Stimulated activated naive B cell treated with anti-CD40 and anti-IgM and Interleukin-4, amounts not matched to agents 10 μg/mL and 1 μg/mL and 100 μg/mL, for 72 hours (primary cell): Measurements from ENCODE around the gene DBN1.

Source experiments
- ATAC-seq, 2 donors: fragments of 150-1000 bp; cut with Tn5 transposase; replicated peaks; 2 replicates each; pipeline ENCODE4 v1.10.0; 2021; ENCODE audit warnings: moderate library complexity in 1 of 2
- DNase-seq: peaks from one replicate; pipeline ENCODE4 v3.0.0; 2021
- H3K27ac Mint-ChIP-seq: one replicate; pipeline ENCODE4 v1.8.0; 2022; ENCODE audit warnings: mild to moderate bottlenecking, mixed read lengths
- H3K27me3 Mint-ChIP-seq, 2 donors: one replicate each; pipeline ENCODE4 v1.8.0; 2022; ENCODE audit warnings: mixed read lengths in 2 of 2
- H3K36me3 Mint-ChIP-seq, 2 donors: one replicate each; pipeline ENCODE4 v1.8.0; 2022; ENCODE audit warnings: mixed read lengths in 2 of 2, mild to moderate bottlenecking in 1 of 2
- H3K4me1 Mint-ChIP-seq, 2 donors: one replicate each; pipeline ENCODE4 v1.8.0; 2022; ENCODE audit warnings: mixed read lengths in 2 of 2, mild to moderate bottlenecking in 1 of 2
- H3K4me3 Mint-ChIP-seq, 2 donors: one replicate each; pipeline ENCODE4 v1.8.0; 2022; ENCODE audit warnings: mild to moderate bottlenecking in 2 of 2, mixed read lengths in 2 of 2, moderate library complexity in 1 of 2
- H3K9me3 Mint-ChIP-seq, 2 donors: one replicate each; pipeline ENCODE4 v1.8.0; 2022; ENCODE audit warnings: mixed read lengths in 2 of 2, mild to moderate bottlenecking in 1 of 2

DBN1 gene

DNA sequence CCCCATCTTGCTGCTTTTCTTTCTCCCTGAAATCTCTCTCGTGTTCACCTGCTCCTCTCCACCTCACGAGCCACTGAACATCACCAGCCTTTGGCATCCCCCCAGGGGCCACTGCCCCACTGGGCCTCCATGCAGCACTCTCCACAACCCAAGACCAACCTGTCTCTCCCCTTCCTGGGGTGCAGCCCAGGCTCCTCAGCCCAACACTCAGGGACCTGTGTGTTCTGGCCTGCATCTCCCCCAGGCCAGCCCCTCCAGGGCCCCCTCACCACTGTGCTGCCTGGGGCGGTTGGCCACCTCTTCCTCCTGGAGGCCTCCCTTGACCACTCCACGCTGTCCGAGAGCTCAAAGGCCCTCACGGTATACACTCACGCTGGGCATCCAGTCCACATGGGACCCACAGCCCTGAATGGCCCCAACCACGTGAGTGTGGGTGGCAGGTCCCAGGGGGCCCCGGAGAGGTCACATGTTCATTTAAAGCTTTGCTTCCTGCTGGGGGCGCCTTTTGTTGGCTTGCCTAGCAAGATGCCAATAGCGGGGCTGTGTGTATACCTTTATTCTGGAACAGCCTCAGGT lies 36.6 kb upstream of the DBN1 start:
- DNase-seq = peak; percentile 68
- ATAC-seq = peak; percentile 63 to 69
- peak overlapping the region; percentile 97 for H3K27ac Mint-ChIP-seq

DNA sequence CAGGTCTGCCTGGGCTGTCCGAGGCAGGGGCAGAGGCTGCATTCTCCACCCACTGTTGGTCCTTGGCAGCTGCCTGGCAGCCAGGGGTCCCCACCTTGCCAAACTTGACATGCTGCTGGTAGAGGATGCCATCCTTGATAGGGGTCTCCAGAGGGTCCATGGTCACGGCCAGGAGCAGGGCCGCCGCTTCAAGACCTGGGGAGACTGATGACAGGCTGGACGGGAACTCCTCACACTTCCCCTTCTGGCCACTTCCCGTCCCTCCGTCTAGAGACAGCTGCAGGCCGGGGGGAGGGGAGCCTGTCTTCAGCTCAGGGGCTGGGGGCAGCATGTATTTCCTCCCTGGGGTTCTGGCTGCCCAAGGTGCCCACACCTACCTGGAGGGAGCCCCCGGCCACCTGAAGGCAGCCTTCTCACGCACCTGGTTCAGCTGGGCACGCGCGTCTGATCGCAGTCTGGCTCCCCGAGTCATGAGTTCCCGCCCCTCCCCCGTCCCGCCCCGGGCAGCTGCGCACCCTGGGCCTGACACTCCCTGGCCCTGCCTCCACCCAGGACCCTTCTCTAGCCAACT lies 36.0 kb upstream of the DBN1 start, which contains the start of gene DOK3:
Gene DOK3, minus strand, starts transcription at position 446 of the 571 bp plus-strand sequence. Its CDS starts 286 bp downstream, at position 160.
- Mint-ChIP-seq H3K9me3 (no peaks in the 10 kb centered on the region), H3K4me1 (peaks cover 59 to 70% of the 10 kb centered on the region in 2 donors), H3K27ac (peak within 1 kb of the TSS; percentile 97), H3K27me3 (no peaks in the 10 kb centered on the region), H3K4me3 (peak within 1 kb of the TSS; percentile 90 to 94), H3K36me3 (peaks cover 67 to 69% of the 10 kb centered on the region in 2 donors)
- peak; percentile 61 to 68 for ATAC-seq
- DNase-seq = peak; percentile 46

More for the DNA sequence above, 36.6 kb upstream of the DBN1 start:
- Mint-ChIP-seq H3K9me3 (no peaks in the 10 kb centered on the region), H3K4me3 (peak overlapping the region; percentile 90 to 94), H3K36me3 (peaks cover 67 to 72% of the 10 kb centered on the region in 2 donors), H3K27me3 (no peaks in the 10 kb centered on the region), H3K4me1 (peaks cover 59 to 77% of the 10 kb centered on the region in 2 donors)

DNA sequence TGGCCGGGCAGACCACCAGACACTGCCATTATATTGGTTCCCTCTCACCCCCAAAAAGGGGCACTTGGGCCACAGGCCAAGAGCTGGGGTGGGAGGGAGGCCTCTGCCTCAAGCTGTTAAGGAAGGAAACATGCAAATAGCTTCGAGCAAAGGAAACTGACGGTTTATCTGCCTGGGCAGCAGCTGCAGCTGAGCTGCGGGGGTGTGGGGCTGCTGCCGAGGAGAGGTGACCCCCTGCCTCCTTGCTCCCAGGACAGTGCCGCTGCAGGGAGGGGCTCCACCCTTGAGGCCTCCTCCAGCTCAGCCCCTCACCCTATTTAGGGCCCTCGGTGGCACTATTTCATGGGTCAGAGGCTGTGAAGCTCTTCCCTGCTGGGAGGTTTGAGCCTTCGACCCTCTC lies 35.4 kb upstream of the DBN1 start:
- Mint-ChIP-seq H3K27me3 (no peaks in the 10 kb centered on the region), H3K36me3 (peaks cover 62 to 66% of the 10 kb centered on the region in 2 donors), H3K4me3 (peak overlapping the region; percentile 90 to 94), H3K27ac (peak overlapping the region; percentile 97), H3K4me1 (peaks cover 53 to 64% of the 10 kb centered on the region in 2 donors), H3K9me3 (no peaks in the 10 kb centered on the region)
- DNase-seq (no peak), ATAC-seq (peak; percentile 28 to 42)

DNA sequence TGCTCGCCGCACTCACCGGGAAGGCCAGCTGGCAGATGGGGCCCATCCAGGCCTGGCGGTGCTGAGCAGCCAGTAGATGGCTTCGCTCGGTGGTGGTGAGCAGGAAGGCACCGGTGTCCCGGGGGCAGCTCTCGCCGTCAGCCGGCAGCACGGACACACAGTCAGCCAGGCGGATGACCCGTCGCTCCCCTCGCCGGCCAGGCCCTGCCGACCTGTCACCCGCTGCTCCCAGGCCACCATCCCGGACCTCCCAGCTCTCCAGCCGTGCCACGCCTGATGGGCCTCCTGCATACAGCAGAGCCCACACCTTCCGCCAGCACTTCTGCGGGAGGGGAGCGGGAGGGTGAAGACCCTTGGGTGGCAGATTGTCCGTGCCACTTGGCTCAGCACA lies 34.8 kb upstream of the DBN1 start:
- Mint-ChIP-seq H3K27me3 (no peaks in the 10 kb centered on the region), H3K27ac (peak overlapping the region; percentile 90), H3K4me3 (peak overlapping the region; percentile 90 to 94), H3K36me3 (peaks cover 60 to 63% of the 10 kb centered on the region in 2 donors), H3K9me3 (no peaks in the 10 kb centered on the region), H3K4me1 (peaks cover 54 to 63% of the 10 kb centered on the region in 2 donors)
- DNase-seq = no peak
- no peak for ATAC-seq

DNA sequence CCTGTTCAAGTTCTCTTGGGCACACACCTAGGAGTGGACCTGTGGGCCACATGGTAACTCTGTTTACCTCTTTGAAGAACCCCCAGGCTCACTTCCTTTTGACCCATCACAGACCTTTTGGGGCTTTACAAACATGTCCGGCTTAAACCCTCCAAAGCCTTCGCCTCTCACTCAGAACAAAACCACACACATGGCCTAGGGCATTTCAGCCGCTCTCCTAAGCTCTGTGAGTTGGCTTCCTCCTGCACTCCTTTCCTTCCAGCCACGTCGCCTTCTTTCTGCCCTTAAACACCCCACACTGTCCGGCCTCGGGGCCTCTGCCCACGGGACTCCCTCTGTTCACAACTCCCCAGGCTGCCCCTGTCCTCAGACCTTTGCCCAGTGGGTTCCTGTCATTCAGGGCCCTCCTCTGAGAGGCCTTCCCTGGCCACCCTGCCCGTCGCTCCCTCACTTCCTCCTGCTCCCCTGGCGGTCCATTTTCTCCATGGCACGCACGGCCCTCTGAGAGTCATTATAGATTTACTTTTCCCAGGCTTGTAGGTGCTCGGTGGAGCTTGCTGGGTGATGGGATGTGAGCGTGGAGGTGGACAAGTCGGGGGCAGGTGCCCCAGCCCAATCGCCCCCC lies 34.3 kb upstream of the DBN1 start:
- peak in 1 of 2 donors; percentile 7 for ATAC-seq
- no peaks in the 10 kb centered on the region for H3K9me3 Mint-ChIP-seq
- no peak for DNase-seq
- peaks cover 54 to 65% of the 10 kb centered on the region in 2 donors for H3K4me1 Mint-ChIP-seq
- H3K4me3 Mint-ChIP-seq = peak overlapping the region; percentile 90 to 94
- H3K27ac Mint-ChIP-seq = peak overlapping the region; percentile 90
- peaks cover 59 to 62% of the 10 kb centered on the region in 2 donors for H3K36me3 Mint-ChIP-seq
- H3K27me3 Mint-ChIP-seq = no peaks in the 10 kb centered on the region

DNA sequence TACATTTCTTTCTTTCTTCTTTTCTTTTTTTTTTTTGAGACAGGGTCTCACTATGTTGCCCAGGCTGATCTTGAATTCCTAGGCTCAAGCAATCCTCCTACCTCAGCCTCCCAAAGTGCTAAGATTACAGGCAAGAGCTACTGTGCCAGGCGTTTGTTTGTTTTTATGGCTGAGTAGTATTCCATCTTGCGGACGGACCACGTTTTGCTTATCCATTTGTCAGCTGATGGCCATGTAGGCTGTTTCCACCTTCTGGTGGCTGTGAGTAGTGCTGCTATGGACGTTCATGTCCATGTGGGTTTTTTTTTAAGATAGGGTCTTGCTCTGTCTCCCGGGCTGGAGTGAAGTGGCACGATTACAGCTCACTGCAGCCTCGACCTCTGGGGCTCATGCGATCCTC lies 33.7 kb upstream of the DBN1 start:
- peaks cover 58 to 64% of the 10 kb centered on the region in 2 donors for H3K36me3 Mint-ChIP-seq
- peak overlapping the region; percentile 90 to 94 for H3K4me3 Mint-ChIP-seq
- ATAC-seq (no peak), DNase-seq (no peak)
- H3K27me3 Mint-ChIP-seq = no peaks in the 10 kb centered on the region
- peak overlapping the region; percentile 76 for H3K27ac Mint-ChIP-seq
- peaks cover 59 to 71% of the 10 kb centered on the region in 2 donors for H3K4me1 Mint-ChIP-seq
- no peaks in the 10 kb centered on the region for H3K9me3 Mint-ChIP-seq

DNA sequence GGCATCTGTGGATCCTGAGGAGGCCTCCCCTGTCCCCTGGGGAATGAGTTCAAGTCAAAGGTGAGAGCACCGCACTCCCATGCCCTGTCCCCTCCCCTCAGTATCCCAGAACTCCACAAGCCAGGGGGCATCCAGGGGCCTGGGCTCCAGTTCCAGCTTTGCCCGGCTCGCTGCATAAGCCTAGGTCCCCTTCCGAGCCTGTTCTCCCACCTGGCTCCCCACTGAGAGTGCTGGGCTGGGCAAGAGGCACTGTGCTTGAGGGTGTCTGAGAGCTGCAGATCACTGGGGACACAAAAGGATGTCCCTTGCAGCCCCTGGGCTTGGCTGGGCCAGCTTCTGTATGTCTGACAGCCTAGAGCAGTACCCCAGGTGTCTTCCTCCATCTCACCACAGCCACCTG lies 31.6 kb upstream of the DBN1 start:
- no peaks in the 10 kb centered on the region for H3K27me3 Mint-ChIP-seq
- no peak overlapping the region for H3K27ac Mint-ChIP-seq
- H3K36me3 Mint-ChIP-seq = peaks cover 47 to 51% of the 10 kb centered on the region in 2 donors
- ATAC-seq (no peak), DNase-seq (no peak)
- H3K4me3 Mint-ChIP-seq = no peak overlapping the region
- no peaks in the 10 kb centered on the region for H3K9me3 Mint-ChIP-seq
- peaks cover 57 to 75% of the 10 kb centered on the region in 2 donors for H3K4me1 Mint-ChIP-seq

DNA sequence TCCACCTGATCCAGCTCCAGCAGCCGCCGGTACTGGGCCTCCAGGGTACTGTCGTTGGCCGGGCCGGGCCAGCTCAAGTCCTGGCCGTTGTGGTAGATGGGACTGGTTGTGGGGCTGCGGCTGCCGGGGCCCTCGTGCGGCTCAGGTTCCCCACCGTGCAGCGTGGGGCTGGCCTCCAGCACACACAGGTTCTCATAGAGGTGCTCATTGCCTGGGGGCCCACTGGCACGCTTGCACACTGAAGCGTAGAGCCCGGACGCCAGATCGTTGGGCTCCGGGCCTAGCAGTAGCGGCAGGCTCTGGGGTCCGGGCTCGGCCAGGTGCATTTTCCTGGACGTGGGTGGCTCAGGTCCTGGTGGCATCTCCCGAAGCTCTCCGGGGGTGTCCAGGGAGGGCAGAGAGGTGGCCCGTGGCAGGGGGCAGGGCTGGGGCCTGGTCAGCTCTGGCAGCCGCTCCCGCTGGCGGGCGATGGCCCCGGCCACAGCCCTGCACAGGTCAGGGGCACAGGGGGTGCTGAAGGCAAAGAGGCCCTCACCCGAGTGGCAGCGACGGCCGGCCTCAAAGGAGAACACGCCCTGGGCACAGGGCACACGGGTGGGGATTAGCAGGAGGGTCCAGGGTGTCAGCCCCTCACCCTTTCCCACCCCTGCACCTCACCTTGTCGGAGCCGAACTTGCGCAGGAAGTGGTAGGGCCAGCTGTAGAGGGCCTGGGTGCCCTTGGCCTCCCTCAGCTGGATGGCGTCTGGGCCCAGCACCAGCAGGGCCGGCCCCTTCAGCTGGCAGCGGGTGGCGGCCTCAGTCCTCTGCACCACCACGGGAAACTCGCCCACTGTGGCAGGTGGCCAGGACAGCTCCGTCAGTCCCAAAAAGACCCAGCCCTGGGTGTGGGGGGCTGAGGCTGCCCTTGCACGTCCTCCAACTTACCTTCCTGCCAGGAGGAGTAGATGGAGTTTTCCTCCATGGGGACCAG lies 30.9 kb upstream of the DBN1 start:
- Mint-ChIP-seq H3K27ac (no peak overlapping the region), H3K4me1 (peaks cover 55 to 75% of the 10 kb centered on the region in 2 donors), H3K36me3 (peaks cover 42 to 44% of the 10 kb centered on the region in 2 donors), H3K9me3 (no peaks in the 10 kb centered on the region), H3K27me3 (peaks cover 3 to 5% of the 10 kb centered on the region in 2 donors), H3K4me3 (no peak overlapping the region)
- no peak for DNase-seq
- no peak for ATAC-seq

DNA sequence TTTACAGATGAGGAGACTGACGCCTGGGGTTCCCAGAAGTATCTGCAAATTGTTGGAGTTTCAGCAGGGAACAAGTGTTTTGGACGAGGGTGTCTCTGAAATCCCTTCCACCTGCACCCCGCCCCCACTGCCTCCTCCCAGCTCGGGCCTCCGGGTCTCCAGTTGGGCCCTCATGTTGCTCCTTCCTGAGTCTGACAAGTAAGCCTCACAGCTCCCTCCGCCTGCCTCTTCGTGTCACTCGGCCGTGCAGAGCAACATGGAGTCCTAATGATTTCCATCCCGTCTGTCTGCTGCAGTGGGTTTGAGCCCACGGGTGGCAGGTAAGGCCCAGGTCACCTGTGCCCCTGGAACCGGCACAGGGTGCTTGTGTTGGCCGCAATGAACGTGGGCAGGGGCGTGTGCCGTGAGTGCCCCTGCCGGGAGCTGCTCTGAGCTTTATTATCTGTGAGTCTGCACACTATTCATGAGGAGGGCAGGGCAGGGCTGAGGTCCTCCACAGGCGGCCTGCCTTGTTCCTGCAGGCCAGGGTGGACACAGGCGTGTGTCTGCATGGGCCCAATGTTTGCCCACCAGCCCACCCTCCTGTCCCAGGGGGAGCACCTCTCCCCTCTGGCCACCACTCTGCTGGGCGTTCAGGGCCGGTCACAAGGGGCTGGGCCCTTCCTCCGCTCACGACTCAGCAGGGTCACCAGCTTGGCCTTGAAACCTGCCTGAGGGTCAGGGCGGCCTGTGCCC lies 30.1 kb upstream of the DBN1 start:
- Mint-ChIP-seq H3K27ac (no peak overlapping the region), H3K9me3 (no peaks in the 10 kb centered on the region), H3K36me3 (peaks cover 35 to 37% of the 10 kb centered on the region in 2 donors), H3K4me3 (no peak overlapping the region), H3K27me3 (peaks cover 7 to 10% of the 10 kb centered on the region in 2 donors), H3K4me1 (peaks cover 51 to 71% of the 10 kb centered on the region in 2 donors)
- ATAC-seq = no peak
- DNase-seq = no peak

DNA sequence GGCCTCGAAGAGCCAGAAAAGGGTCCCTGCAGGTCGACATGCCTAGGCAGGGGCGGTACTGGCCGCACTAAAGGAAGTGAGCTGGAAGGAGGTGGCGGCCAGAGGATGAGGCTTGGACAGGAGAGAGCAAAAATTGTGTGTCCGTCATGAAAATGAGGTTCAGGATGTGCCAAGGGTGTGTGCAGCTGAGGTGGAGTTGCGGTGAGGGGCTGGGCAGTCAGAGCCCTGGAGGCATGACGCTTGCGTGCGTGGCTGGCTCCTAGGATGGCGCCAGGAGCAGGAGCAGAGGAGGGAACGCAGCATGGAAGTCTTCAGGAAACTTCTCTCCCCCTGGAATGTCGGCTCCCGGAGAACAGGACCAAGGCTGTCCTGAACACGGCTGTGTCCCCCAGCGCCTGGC lies 29.5 kb upstream of the DBN1 start:
- H3K9me3 Mint-ChIP-seq = no peaks in the 10 kb centered on the region
- no peak for DNase-seq
- H3K27me3 Mint-ChIP-seq = peaks cover 11 to 16% of the 10 kb centered on the region in 2 donors
- H3K4me1 Mint-ChIP-seq = peaks cover 54 to 71% of the 10 kb centered on the region in 2 donors
- ATAC-seq = no peak
- H3K36me3 Mint-ChIP-seq = peaks cover 32 to 34% of the 10 kb centered on the region in 2 donors
- H3K4me3 Mint-ChIP-seq = peak overlapping the region in 1 of 2 donors; percentile 29
- H3K27ac Mint-ChIP-seq = no peak overlapping the region

DNA sequence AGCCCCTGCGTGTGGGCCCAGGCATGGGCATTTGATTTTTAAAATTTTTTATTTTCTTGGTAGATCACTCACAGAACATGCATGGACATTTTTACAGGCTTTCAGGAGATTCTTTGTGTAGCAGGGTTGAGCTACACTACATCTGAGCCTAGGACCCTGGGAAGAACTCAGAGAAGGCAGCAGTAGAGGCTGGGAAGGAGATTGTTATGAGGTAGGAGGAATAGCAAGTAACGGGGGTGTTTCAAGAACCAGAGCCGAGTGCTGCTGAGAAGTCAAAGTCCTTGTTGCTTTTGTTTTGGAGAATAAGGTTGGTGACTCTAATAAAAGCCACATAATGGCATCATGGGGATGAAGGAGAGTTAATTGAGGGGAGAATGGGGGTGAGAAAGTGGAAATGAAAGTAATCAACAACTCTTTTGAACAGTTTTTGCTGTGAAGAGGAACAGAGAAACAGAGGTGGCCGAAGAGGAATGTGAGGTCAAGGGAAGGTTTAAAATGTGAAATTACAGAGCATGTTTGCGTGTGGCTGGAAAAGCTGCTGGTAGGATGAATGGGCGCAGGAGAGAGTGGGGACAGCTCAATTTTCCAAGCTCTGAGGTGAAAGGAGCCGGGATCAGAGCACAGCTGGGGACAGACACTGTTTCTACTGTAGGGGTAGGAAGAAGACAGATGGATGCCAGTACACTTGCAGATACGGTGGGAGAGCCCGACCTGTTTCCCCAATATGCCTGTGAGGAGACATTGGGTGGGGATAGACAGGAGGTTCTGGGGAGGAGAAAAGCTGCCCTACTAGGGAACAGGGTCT lies 28.6 kb upstream of the DBN1 start:
- DNase-seq (no peak), ATAC-seq (peak; percentile 37 to 43)
- H3K27ac Mint-ChIP-seq = peak overlapping the region; percentile 6
- H3K27me3 Mint-ChIP-seq = peaks cover 11 to 18% of the 10 kb centered on the region in 2 donors
- peaks cover 24 to 26% of the 10 kb centered on the region in 2 donors for H3K36me3 Mint-ChIP-seq
- peaks cover 48 to 67% of the 10 kb centered on the region in 2 donors for H3K4me1 Mint-ChIP-seq
- peak overlapping the region; percentile 22 to 29 for H3K4me3 Mint-ChIP-seq
- H3K9me3 Mint-ChIP-seq = no peaks in the 10 kb centered on the region

DNA sequence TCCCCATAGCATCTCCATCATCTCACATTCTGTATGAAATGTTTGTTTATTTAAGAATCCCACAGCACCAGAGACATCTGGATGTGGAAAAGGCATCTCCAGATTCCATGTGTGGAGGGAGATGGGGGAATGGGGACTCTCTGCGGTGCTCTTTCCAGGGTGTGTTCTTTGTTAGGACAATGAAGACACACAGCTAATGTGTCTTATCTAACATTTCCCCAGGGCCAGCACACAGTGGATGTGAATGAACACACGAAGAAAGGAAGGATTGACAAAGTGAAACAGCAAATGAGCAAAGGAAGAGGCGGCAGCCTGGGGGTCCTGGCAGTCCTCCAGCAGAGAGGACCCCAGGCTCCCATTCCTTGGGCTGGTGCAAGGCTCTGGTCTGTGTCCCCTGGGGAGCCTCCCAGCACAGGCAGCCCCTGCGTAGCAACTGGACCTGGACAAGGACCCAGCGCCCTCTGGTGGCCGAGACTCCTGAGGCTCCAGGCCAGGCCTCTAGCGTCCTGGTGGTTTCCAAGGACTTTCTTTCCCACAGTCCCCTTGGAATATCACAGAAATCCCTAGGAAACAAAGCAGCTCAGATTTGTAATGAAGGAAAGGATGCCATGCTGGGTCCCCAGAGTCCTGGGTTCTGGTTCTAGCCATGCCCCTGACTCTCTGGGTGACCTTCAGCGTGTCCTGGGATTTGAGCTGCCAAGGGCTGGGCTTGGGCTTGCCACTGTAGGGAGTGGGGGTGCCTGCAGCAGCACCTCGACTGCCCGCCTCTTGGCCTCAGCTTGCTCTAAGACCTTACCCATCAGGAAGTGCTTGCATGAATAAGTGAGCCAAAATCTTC lies 27.5 kb upstream of the DBN1 start:
- Mint-ChIP-seq H3K4me3 (no peak overlapping the region), H3K27me3 (peaks cover 11 to 18% of the 10 kb centered on the region in 2 donors), H3K4me1 (peaks cover 52 to 72% of the 10 kb centered on the region in 2 donors), H3K36me3 (peaks cover 20 to 22% of the 10 kb centered on the region in 2 donors), H3K9me3 (no peaks in the 10 kb centered on the region), H3K27ac (no peak overlapping the region)
- DNase-seq (no peak), ATAC-seq (peak; percentile 40 to 41)
